GM23338 (cell line): ENCODE data around the gene ADA. TPM values are rescaled to one million over a fixed set of nuclear protein-coding genes. Genes with fewer than 3 reads are reported as not detected.

Source experiments
- ATAC-seq: fragments of 200-7000 bp; cut with Tn5 transposase; 3 replicates; pipeline ENCODE4 v1.9.1; 2020
- DNase-seq: peaks from one replicate; pipeline ENCODE4 v3.0.0-alpha.2; 2015; ENCODE audit warnings: low spot score
- H2AFZ ChIP-seq: fragments of 200-600 bp; sonication (generic); 2 replicates; pipeline ENCODE4 v1.8.0; 2016; ENCODE audit warnings: antibody characterized with exemption, mild to moderate bottlenecking, moderate library complexity
- H3F3A ChIP-seq: fragments of 200-600 bp; sonication (generic); replicated peaks from 2 replicates; pipeline ENCODE4 v1.8.0; 2017; ENCODE audit warnings: antibody characterized with exemption, mixed run types, low read depth
- H3K27ac ChIP-seq: fragments of 200-600 bp; sonication (generic); 2 replicates; pipeline ENCODE4 v1.6.1; 2016; ENCODE audit warnings: low read depth
- H3K27me3 ChIP-seq: fragments of 200-600 bp; sonication (generic); 2 replicates; pipeline ENCODE4 v1.8.0; 2016; ENCODE audit warnings: mild to moderate bottlenecking, mixed run types, moderate library complexity; ENCODE audit not compliant: insufficient read depth
- H3K36me3 ChIP-seq: fragments of 200-600 bp; sonication (generic); 2 replicates; pipeline ENCODE4 v1.8.0; 2016; ENCODE audit warnings: mild to moderate bottlenecking; ENCODE audit not compliant: insufficient read depth
- H3K4me1 ChIP-seq: fragments of 200-600 bp; sonication (generic); 2 replicates; pipeline ENCODE4 v1.8.0; 2016; ENCODE audit warnings: mild to moderate bottlenecking, moderate library complexity; ENCODE audit not compliant: insufficient read depth
- H3K4me2 ChIP-seq: fragments of 200-600 bp; sonication (generic); 2 replicates; pipeline ENCODE4 v1.7.1; 2017; ENCODE audit warnings: mixed run types
- H3K4me3 ChIP-seq: fragments of 200-600 bp; sonication (generic); 2 replicates; pipeline ENCODE4 v1.6.1; 2016; ENCODE audit warnings: mixed run types
- H3K79me2 ChIP-seq: fragments of 200-600 bp; sonication (generic); replicated peaks from 2 replicates; pipeline ENCODE4 v1.8.0; 2017; ENCODE audit warnings: mild to moderate bottlenecking; ENCODE audit not compliant: insufficient read depth
- H3K9me2 ChIP-seq: fragments of 200-600 bp; sonication (generic); 2 replicates; pipeline ENCODE4 v1.8.0; 2017; ENCODE audit not compliant: insufficient read depth
- H4K20me1 ChIP-seq: fragments of 200-600 bp; sonication (generic); replicated peaks from 2 replicates; pipeline ENCODE4 v1.8.0; 2017; ENCODE audit warnings: mild to moderate bottlenecking; ENCODE audit not compliant: insufficient read depth
- H3K27ac Mint-ChIP-seq: 2 replicates; pipeline ENCODE4 v1.8.0; 2020; ENCODE audit warnings: inconsistent platforms, mild to moderate bottlenecking, moderate library complexity, mixed read lengths
- H3K27me3 Mint-ChIP-seq: 3 replicates; pipeline ENCODE4 v1.8.0; 2022; ENCODE audit warnings: low read depth, mild to moderate bottlenecking, moderate library complexity, mixed read lengths, inconsistent platforms; ENCODE audit not compliant: insufficient read depth, poor library complexity
- H3K36me3 Mint-ChIP-seq: 3 replicates; pipeline ENCODE4 v1.8.0; 2021; ENCODE audit warnings: low read depth, mild to moderate bottlenecking, inconsistent platforms, moderate library complexity, mixed read lengths
- H3K4me1 Mint-ChIP-seq: 3 replicates; pipeline ENCODE4 v1.8.0; 2020; ENCODE audit warnings: mild to moderate bottlenecking, inconsistent platforms, mixed read lengths
- H3K4me3 Mint-ChIP-seq: 3 replicates; pipeline ENCODE4 v1.8.0; 2021; ENCODE audit warnings: moderate library complexity, mild to moderate bottlenecking, inconsistent platforms, mixed read lengths
- H3K9me3 Mint-ChIP-seq: 3 replicates; pipeline ENCODE4 v1.8.0; 2020; ENCODE audit warnings: moderate library complexity, mild to moderate bottlenecking, inconsistent platforms, mixed read lengths
- CREB1 ChIP-seq: fragments of 250-450 bp; sonication (Bioruptor Pico); IDR thresholded peaks from 2 replicates; pipeline ENCODE4 v1.5.0; 2020; ENCODE audit warnings: low read depth, mild to moderate bottlenecking, moderate library complexity
- EZH2 ChIP-seq: fragments of 200-600 bp; sonication (generic); IDR thresholded peaks from one replicate; pipeline ENCODE4 v1.8.0; 2017; ENCODE audit warnings: antibody characterized with exemption, mild to moderate bottlenecking, low read depth; ENCODE audit not compliant: unreplicated experiment
- EZH2phosphoT487 ChIP-seq: fragments of 200-600 bp; sonication (generic); IDR thresholded peaks from one replicate; pipeline ENCODE4 v1.8.1; 2018; ENCODE audit warnings: antibody characterized with exemption; ENCODE audit not compliant: unreplicated experiment
- JUNB ChIP-seq: IDR thresholded peaks from one replicate; pipeline ENCODE4 v1.6.1; 2016; ENCODE audit warnings: antibody characterized with exemption; ENCODE audit not compliant: unreplicated experiment
- NANOG ChIP-seq: IDR thresholded peaks from 2 replicates; pipeline ENCODE4 v1.6.1; 2016; ENCODE audit warnings: antibody characterized with exemption, borderline replicate concordance
- POLR2AphosphoS5 ChIP-seq: IDR thresholded peaks from 2 replicates; pipeline ENCODE4 v1.6.1; 2016; ENCODE audit warnings: antibody characterized with exemption, low read depth
- STAT1 ChIP-seq: IDR thresholded peaks from one replicate; pipeline ENCODE4 v1.6.1; 2016; ENCODE audit warnings: antibody characterized with exemption; ENCODE audit not compliant: unreplicated experiment
- ZNF114 ChIP-seq: fragments of 250-450 bp; sonication (Bioruptor Pico); IDR thresholded peaks from 2 replicates; pipeline ENCODE4 v1.5.0; 2020; ENCODE audit warnings: mild to moderate bottlenecking, moderate library complexity
- ZNF331 ChIP-seq: fragments of 250-450 bp; sonication (Bioruptor Pico); IDR thresholded peaks from 2 replicates; pipeline ENCODE4 v1.5.0; 2020; ENCODE audit warnings: low read depth, mild to moderate bottlenecking, moderate library complexity
- polyA plus RNA-seq: library from polyadenylated mRNA; unstranded; fragments of >200 nt; fragmentation: Nextera tagmentation; extraction: Ambion mirVana; gene quantifications from 2 replicates; pipeline ENCODE4 v1.2.1, GENCODE V29; 2016
- total RNA-seq: library from RNA; depleted of rRNA; stranded (reverse); fragments of >200 nt; shearing (Covaris generic); gene quantifications from 2 replicates; pipeline ENCODE4 v1.2.3, GENCODE V29; 2014
- TF ChIP-seq, protein P1 (sequence below): IDR thresholded peaks from one replicate; pipeline ENCODE4 v1.6.1; 2018; ENCODE audit warnings: antibody characterized with exemption; ENCODE audit not compliant: unreplicated experiment
- TF ChIP-seq, protein P2 (sequence below): fragments of 250-450 bp; sonication (Bioruptor Pico); IDR thresholded peaks from 2 replicates; pipeline ENCODE4 v1.5.0; 2020; ENCODE audit warnings: mild to moderate bottlenecking, moderate library complexity
- TF ChIP-seq, protein P3 (sequence below), 2 experiments: fragments of 200-600 bp in 1 of 2; sonication (generic) in 1 of 2; conservative IDR thresholded peaks; 2 replicates each; pipeline versions ENCODE4 v1.5.1 to v1.6.1; 2016 to 2017; ENCODE audit warnings: antibody characterized with exemption in 2 of 2, low read depth in 2 of 2, mild to moderate bottlenecking in 2 of 2, moderate library complexity in 1 of 2
- TF ChIP-seq, protein P4 (sequence below): IDR thresholded peaks from 2 replicates; pipeline ENCODE4 v1.6.1; 2016; ENCODE audit warnings: antibody characterized with exemption

ADA gene
- total and polyA plus RNA-seq, 2 experiments from 2014 or later: 15.8 to 16.2 TPM

DNA sequence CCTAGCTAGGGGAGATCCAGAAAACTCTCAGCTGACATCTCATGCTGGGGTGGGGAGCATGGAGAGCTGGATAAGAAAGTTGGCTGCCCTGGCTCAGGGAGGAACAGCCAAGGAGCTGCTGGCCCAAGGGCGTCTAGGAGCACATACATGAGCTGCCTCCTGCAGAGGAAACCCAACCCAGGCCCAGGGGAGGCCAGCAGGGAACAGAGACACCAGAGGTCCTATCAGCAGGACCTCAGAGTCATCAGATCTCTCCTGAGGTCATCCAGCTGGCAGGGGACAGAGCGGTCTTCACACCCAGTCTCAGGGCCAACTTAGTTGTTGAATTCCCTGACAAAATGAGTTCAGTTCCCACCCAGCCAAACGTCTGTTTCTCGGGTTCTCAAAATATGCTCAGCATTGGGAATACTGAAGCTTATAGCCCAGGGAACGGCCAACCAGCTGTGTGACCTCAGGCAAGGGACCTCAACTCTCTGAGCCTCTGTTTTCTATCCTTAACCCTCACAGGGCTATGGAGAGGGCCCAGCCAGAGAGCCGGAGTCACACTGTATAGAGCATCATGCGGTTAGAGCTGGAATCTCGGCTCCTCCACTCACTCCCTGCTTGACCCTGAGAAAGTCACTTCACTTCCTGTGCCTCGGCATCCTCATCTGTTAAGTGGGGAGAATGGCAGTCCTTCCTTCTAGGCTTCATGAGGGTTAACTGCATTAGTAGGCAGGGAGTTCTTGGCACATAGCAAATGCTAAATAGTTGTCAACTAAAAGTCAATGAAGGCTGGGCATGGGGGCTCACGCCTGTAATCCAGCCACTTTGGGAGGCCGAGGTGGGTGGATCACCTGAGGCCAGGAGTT lies 13.8 kb downstream of the ADA start:
- no peak overlapping the region for H3K4me3 Mint-ChIP-seq
- peaks cover 18% of the 10 kb centered on the region for H3K27me3 Mint-ChIP-seq
- Histone ChIP-seq H3K27ac (no peak overlapping the region), H4K20me1 (no peaks in the 10 kb centered on the region), H2AFZ (no peak overlapping the region), H3K27me3 (no peaks in the 10 kb centered on the region), H3K79me2 (no peaks in the 10 kb centered on the region), H3K36me3 (no peaks in the 10 kb centered on the region), H3K4me2 (no peak overlapping the region), H3K4me1 (peaks cover 10% of the 10 kb centered on the region), H3K4me3 (no peak overlapping the region), H3F3A (no peaks in the 10 kb centered on the region), H3K9me2 (no peaks in the 10 kb centered on the region)
- H3K36me3 Mint-ChIP-seq: peaks cover 29% of the 10 kb centered on the region
- peaks cover 21% of the 10 kb centered on the region for H3K4me1 Mint-ChIP-seq
- DNase-seq (no peak), ATAC-seq (no peak)
- TF ChIP-seq, protein P1, sequence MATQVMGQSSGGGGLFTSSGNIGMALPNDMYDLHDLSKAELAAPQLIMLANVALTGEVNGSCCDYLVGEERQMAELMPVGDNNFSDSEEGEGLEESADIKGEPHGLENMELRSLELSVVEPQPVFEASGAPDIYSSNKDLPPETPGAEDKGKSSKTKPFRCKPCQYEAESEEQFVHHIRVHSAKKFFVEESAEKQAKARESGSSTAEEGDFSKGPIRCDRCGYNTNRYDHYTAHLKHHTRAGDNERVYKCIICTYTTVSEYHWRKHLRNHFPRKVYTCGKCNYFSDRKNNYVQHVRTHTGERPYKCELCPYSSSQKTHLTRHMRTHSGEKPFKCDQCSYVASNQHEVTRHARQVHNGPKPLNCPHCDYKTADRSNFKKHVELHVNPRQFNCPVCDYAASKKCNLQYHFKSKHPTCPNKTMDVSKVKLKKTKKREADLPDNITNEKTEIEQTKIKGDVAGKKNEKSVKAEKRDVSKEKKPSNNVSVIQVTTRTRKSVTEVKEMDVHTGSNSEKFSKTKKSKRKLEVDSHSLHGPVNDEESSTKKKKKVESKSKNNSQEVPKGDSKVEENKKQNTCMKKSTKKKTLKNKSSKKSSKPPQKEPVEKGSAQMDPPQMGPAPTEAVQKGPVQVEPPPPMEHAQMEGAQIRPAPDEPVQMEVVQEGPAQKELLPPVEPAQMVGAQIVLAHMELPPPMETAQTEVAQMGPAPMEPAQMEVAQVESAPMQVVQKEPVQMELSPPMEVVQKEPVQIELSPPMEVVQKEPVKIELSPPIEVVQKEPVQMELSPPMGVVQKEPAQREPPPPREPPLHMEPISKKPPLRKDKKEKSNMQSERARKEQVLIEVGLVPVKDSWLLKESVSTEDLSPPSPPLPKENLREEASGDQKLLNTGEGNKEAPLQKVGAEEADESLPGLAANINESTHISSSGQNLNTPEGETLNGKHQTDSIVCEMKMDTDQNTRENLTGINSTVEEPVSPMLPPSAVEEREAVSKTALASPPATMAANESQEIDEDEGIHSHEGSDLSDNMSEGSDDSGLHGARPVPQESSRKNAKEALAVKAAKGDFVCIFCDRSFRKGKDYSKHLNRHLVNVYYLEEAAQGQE: no peak
- TF ChIP-seq POLR2AphosphoS5 (no peak), CREB1 (no peak), STAT1 (no peak), EZH2 (no peak), JUNB (no peak), NANOG (no peak), EZH2phosphoT487 (no peak), ZNF114 (CRISPR knock-in tag) (no peak), ZNF331 (CRISPR knock-in tag) (no peak)
- TF ChIP-seq, protein P2, sequence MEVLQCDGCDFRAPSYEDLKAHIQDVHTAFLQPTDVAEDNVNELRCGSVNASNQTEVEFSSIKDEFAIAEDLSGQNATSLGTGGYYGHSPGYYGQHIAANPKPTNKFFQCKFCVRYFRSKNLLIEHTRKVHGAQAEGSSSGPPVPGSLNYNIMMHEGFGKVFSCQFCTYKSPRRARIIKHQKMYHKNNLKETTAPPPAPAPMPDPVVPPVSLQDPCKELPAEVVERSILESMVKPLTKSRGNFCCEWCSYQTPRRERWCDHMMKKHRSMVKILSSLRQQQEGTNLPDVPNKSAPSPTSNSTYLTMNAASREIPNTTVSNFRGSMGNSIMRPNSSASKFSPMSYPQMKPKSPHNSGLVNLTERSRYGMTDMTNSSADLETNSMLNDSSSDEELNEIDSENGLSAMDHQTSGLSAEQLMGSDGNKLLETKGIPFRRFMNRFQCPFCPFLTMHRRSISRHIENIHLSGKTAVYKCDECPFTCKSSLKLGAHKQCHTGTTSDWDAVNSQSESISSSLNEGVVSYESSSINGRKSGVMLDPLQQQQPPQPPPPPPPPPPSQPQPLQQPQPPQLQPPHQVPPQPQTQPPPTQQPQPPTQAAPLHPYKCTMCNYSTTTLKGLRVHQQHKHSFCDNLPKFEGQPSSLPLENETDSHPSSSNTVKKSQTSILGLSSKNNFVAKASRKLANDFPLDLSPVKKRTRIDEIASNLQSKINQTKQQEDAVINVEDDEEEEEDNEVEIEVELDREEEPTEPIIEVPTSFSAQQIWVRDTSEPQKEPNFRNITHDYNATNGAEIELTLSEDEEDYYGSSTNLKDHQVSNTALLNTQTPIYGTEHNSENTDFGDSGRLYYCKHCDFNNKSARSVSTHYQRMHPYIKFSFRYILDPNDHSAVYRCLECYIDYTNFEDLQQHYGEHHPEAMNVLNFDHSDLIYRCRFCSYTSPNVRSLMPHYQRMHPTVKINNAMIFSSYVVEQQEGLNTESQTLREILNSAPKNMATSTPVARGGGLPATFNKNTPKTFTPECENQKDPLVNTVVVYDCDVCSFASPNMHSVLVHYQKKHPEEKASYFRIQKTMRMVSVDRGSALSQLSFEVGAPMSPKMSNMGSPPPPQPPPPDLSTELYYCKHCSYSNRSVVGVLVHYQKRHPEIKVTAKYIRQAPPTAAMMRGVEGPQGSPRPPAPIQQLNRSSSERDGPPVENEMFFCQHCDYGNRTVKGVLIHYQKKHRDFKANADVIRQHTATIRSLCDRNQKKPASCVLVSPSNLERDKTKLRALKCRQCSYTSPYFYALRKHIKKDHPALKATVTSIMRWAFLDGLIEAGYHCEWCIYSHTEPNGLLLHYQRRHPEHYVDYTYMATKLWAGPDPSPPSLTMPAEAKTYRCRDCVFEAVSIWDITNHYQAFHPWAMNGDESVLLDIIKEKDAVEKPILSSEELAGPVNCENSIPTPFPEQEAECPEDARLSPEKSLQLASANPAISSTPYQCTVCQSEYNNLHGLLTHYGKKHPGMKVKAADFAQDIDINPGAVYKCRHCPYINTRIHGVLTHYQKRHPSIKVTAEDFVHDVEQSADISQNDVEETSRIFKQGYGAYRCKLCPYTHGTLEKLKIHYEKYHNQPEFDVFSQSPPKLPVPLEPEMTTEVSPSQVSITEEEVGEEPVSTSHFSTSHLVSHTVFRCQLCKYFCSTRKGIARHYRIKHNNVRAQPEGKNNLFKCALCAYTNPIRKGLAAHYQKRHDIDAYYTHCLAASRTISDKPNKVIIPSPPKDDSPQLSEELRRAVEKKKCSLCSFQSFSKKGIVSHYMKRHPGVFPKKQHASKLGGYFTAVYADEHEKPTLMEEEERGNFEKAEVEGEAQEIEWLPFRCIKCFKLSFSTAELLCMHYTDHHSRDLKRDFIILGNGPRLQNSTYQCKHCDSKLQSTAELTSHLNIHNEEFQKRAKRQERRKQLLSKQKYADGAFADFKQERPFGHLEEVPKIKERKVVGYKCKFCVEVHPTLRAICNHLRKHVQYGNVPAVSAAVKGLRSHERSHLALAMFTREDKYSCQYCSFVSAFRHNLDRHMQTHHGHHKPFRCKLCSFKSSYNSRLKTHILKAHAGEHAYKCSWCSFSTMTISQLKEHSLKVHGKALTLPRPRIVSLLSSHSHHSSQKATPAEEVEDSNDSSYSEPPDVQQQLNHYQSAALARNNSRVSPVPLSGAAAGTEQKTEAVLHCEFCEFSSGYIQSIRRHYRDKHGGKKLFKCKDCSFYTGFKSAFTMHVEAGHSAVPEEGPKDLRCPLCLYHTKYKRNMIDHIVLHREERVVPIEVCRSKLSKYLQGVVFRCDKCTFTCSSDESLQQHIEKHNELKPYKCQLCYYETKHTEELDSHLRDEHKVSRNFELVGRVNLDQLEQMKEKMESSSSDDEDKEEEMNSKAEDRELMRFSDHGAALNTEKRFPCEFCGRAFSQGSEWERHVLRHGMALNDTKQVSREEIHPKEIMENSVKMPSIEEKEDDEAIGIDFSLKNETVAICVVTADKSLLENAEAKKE (CRISPR knock-in tag): no peak
- TF ChIP-seq, protein P3, sequence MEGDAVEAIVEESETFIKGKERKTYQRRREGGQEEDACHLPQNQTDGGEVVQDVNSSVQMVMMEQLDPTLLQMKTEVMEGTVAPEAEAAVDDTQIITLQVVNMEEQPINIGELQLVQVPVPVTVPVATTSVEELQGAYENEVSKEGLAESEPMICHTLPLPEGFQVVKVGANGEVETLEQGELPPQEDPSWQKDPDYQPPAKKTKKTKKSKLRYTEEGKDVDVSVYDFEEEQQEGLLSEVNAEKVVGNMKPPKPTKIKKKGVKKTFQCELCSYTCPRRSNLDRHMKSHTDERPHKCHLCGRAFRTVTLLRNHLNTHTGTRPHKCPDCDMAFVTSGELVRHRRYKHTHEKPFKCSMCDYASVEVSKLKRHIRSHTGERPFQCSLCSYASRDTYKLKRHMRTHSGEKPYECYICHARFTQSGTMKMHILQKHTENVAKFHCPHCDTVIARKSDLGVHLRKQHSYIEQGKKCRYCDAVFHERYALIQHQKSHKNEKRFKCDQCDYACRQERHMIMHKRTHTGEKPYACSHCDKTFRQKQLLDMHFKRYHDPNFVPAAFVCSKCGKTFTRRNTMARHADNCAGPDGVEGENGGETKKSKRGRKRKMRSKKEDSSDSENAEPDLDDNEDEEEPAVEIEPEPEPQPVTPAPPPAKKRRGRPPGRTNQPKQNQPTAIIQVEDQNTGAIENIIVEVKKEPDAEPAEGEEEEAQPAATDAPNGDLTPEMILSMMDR (conservative IDR thresholded peaks at IDR 0.05; ENCODE audit: low read depth in 2 of 2): no peak
- TF ChIP-seq, protein P4, sequence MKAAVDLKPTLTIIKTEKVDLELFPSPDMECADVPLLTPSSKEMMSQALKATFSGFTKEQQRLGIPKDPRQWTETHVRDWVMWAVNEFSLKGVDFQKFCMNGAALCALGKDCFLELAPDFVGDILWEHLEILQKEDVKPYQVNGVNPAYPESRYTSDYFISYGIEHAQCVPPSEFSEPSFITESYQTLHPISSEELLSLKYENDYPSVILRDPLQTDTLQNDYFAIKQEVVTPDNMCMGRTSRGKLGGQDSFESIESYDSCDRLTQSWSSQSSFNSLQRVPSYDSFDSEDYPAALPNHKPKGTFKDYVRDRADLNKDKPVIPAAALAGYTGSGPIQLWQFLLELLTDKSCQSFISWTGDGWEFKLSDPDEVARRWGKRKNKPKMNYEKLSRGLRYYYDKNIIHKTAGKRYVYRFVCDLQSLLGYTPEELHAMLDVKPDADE: no peak
- H3K27ac Mint-ChIP-seq: no peak overlapping the region
- H3K9me3 Mint-ChIP-seq: peaks cover 13% of the 10 kb centered on the region
